A673 (cell line): ENCODE data around the gene GALNT11. TPM values are rescaled to one million over a fixed set of nuclear protein-coding genes. Genes with fewer than 3 reads are reported as not detected.
A peak's percentile ranks its signal among the peaks of the same experiment; 100 is the strongest.

Experiments
- BruUV-seq: library from RNA; stranded (reverse); fragments of 400-500 nt; replicated peaks from 2 replicates; lab custom pipeline; 2021; lab: Mats Ljungman, UMichigan
- CTCF ChIA-PET: fragments of 300-600 bp; sonication (Branson Sonifier 250); formaldehyde crosslinking; loops from one replicate; lab custom pipeline; 2022; ENCODE audit warnings: antibody characterized with exemption; lab: Charles Lee
- POLR2A ChIA-PET: fragments of 300-600 bp; sonication (Branson Sonifier 250); formaldehyde crosslinking; loops from one replicate; lab custom pipeline; 2022; ENCODE audit warnings: antibody characterized with exemption; ENCODE audit not compliant: low non-redundant PET; lab: Charles Lee
- DNase-seq: peaks from one replicate; pipeline ENCODE4 v3.0.0-alpha.2; 2015; ENCODE audit warnings: low spot score
- H3K27ac ChIP-seq: fragments of 200-600 bp; sonication (generic); 2 replicates; pipeline ENCODE4 v1.5.1; 2016; ENCODE audit warnings: mixed run types, low read depth, mild to moderate bottlenecking, mixed read lengths, antibody characterized with exemption, low read length; ENCODE audit not compliant: poor library complexity, severe bottlenecking
- H3K27me3 ChIP-seq: fragments of 200-600 bp; sonication (generic); replicated peaks from 2 replicates; pipeline ENCODE4 v1.6.1; 2017; ENCODE audit warnings: mixed run types, low read depth, mild to moderate bottlenecking, mixed read lengths, antibody characterized with exemption, low read length; ENCODE audit not compliant: insufficient read depth, poor library complexity
- H3K36me3 ChIP-seq: fragments of 200-600 bp; sonication (generic); 2 replicates; pipeline ENCODE4 v1.6.1; 2016; ENCODE audit warnings: mixed run types, mild to moderate bottlenecking, mixed read lengths, antibody characterized with exemption, low read length; ENCODE audit not compliant: insufficient read depth, poor library complexity, severe bottlenecking
- H3K4me1 ChIP-seq: fragments of 200-600 bp; sonication (generic); 2 replicates; pipeline ENCODE4 v1.6.1; 2017; ENCODE audit warnings: mixed run types, mild to moderate bottlenecking, mixed read lengths, antibody characterized with exemption, low read length; ENCODE audit not compliant: insufficient read depth, poor library complexity, severe bottlenecking
- H3K4me3 ChIP-seq: fragments of 200-600 bp; sonication (generic); 2 replicates; pipeline ENCODE4 v1.5.1; 2016; ENCODE audit warnings: low read depth, mixed run types, mild to moderate bottlenecking, mixed read lengths, low read length; ENCODE audit not compliant: poor library complexity, severe bottlenecking
- H3K9me3 ChIP-seq: fragments of 200-600 bp; sonication (generic); 2 replicates; pipeline ENCODE4 v1.6.1; 2016; ENCODE audit warnings: mixed run types, low read depth, mild to moderate bottlenecking, mixed read lengths, antibody characterized with exemption, low read length; ENCODE audit not compliant: poor library complexity, severe bottlenecking
- EZH2 ChIP-seq: fragments of 200-600 bp; sonication (generic); IDR thresholded peaks from 2 replicates; pipeline ENCODE4 v1.6.1; 2017; ENCODE audit warnings: borderline replicate concordance, low read depth, mild to moderate bottlenecking, mixed read lengths, antibody characterized with exemption, low read length; ENCODE audit not compliant: poor library complexity, severe bottlenecking
- intact Hi-C: fragments of 100-400 bp; cut with micrococcal nuclease; formaldehyde crosslinking; loops from one replicate; pipeline ENCODE4 v1.10.0; 2022; ENCODE audit not compliant: unreplicated experiment
- total RNA-seq: library from RNA; stranded (reverse); gene quantifications from 2 replicates; pipeline ENCODE4 v1.2.3, GENCODE V29; 2021
- TF ChIP-seq, protein P1 (sequence below): fragments of 300-800, 200-600 bp; sonication (generic); conservative IDR thresholded peaks from 2 replicates; pipeline ENCODE4 v1.5.1; 2017; ENCODE audit warnings: low read depth, mild to moderate bottlenecking, antibody characterized with exemption, low read length, moderate library complexity, mixed read lengths

Gene GALNT11
- total RNA-seq, 1 experiment from 2014 or later: 35.5 TPM

GRCh38 chr7:152107945-152108344 lies 82.5 kb downstream of the GALNT11 start:
- intact Hi-C loops: no loop called here
- no peak for DNase-seq
- no peak for TF ChIP-seq EZH2
- TF ChIP-seq, protein P1, sequence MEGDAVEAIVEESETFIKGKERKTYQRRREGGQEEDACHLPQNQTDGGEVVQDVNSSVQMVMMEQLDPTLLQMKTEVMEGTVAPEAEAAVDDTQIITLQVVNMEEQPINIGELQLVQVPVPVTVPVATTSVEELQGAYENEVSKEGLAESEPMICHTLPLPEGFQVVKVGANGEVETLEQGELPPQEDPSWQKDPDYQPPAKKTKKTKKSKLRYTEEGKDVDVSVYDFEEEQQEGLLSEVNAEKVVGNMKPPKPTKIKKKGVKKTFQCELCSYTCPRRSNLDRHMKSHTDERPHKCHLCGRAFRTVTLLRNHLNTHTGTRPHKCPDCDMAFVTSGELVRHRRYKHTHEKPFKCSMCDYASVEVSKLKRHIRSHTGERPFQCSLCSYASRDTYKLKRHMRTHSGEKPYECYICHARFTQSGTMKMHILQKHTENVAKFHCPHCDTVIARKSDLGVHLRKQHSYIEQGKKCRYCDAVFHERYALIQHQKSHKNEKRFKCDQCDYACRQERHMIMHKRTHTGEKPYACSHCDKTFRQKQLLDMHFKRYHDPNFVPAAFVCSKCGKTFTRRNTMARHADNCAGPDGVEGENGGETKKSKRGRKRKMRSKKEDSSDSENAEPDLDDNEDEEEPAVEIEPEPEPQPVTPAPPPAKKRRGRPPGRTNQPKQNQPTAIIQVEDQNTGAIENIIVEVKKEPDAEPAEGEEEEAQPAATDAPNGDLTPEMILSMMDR: no peak
- Histone ChIP-seq H3K9me3 (no peaks in the 10 kb centered on the region), H3K4me1 (no peaks in the 10 kb centered on the region), H3K27me3 (no peaks in the 10 kb centered on the region), H3K36me3 (peaks cover 13% of the 10 kb centered on the region), H3K4me3 (no peak overlapping the region), H3K27ac (no peak overlapping the region)
- CTCF ChIA-PET: no interaction called here
- no TSS peak for BruUV-seq
- POLR2A ChIA-PET: no interaction called here

- Histone ChIP-seq H3K36me3 (peaks cover 9% of the 10 kb centered on the region), H3K4me3 (no peak overlapping the region), H3K9me3 (no peaks in the 10 kb centered on the region), H3K4me1 (no peaks in the 10 kb centered on the region), H3K27ac (no peak overlapping the region), H3K27me3 (no peaks in the 10 kb centered on the region)
- TF ChIP-seq EZH2: no peak
- TF ChIP-seq, protein P1: no peak
- ChIA-PET CTCF (interaction anchor here (0.5 kb wide), 1 partner anchor 557 kb away, joined by 6 read pairs; no protein-coding TSS in a partner anchor), POLR2A (no interaction called here)
- BruUV-seq: no TSS peak
- intact Hi-C loops: no loop called here
- peak; percentile 17 for DNase-seq
Measured at GRCh38 chr7:152108359-152108758, 82.9 kb downstream of the GALNT11 start.

DNA sequence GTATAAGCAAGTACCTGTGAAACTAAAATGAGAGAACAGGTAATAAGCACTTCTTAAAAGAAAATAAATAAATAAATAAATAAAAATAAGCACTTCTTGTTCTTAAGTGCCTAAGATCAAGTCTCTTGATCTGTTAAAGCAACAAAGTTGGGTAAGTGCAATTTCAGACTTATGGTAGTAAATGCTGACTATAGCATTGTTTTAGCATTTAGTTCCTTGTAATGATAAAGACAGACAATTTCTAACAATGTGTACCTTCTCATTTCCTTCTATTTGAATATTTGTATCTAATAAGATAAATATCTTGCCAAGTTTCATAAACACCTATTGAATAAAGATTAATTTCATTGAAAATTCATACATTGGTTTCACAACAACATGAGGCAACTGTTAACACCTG lies 87.4 kb downstream of the GALNT11 start:
- Histone ChIP-seq H3K36me3 (peaks cover 23% of the 10 kb centered on the region), H3K4me3 (no peak overlapping the region), H3K27me3 (no peaks in the 10 kb centered on the region), H3K9me3 (no peaks in the 10 kb centered on the region), H3K4me1 (no peaks in the 10 kb centered on the region), H3K27ac (no peak overlapping the region)
- intact Hi-C loops: no loop called here
- TF ChIP-seq, protein P1: no peak
- no peak for TF ChIP-seq EZH2
- CTCF ChIA-PET: no interaction called here
- no TSS peak for BruUV-seq
- POLR2A ChIA-PET: no interaction called here
- no peak for DNase-seq
